ENCODE measurements around the gene EIF2B1.

GRCh38 chr12:123645380-123645779 is 11.9 kb upstream of the EIF2B1 start:
- no peak for TF ChIP-seq E2F1 (CRISPR knock-in tag; IDR thresholded peaks at IDR 0.05)
- TF ChIP-seq SP1 (CRISPR knock-in tag; conservative IDR thresholded peaks at IDR 0.05): no peak
- no peak for TF ChIP-seq CTCF (IDR thresholded peaks at IDR 0.05)
- no peak for TF ChIP-seq ZNF317 (CRISPR knock-in tag; IDR thresholded peaks at IDR 0.05; ENCODE audit: borderline replicate concordance, low read depth)
- no peak for TF ChIP-seq ZNF425 (CRISPR knock-in tag; conservative IDR thresholded peaks at IDR 0.05)
- TF ChIP-seq NR1H2 (CRISPR knock-in tag; IDR thresholded peaks at IDR 0.05): no peak
- TF ChIP-seq MLX (CRISPR knock-in tag; IDR thresholded peaks at IDR 0.05): no peak
- TF ChIP-seq CREM (CRISPR knock-in tag; IDR thresholded peaks at IDR 0.05): no peak
- TF ChIP-seq EMX1 (CRISPR knock-in tag; IDR thresholded peaks at IDR 0.05): no peak
- no peak for TF ChIP-seq ZNF138 (CRISPR knock-in tag; conservative IDR thresholded peaks at IDR 0.05)
- no peak for TF ChIP-seq SMAD3 (CRISPR knock-in tag; IDR thresholded peaks at IDR 0.05; ENCODE audit: borderline replicate concordance)

All from WTC11 (cell line).